GM21381 (cell line): ENCODE measurements around the gene MAP3K2.
A peak's percentile ranks its signal among the peaks of the same experiment; 100 is the strongest.
"Not testable (repeated sequence)": the region's sequence is repeated elsewhere in the genome, so short reads cannot be mapped to it uniquely, and the experiment has no call there.

Experiments used
- ATAC-seq: cut with Tn5 transposase; IDR thresholded peaks from one replicate; pipeline ENCODE4 v1.9.1; 2021; ENCODE audit warnings: mild to moderate bottlenecking, moderate library complexity; ENCODE audit not compliant: unreplicated experiment

Gene MAP3K2

DNA sequence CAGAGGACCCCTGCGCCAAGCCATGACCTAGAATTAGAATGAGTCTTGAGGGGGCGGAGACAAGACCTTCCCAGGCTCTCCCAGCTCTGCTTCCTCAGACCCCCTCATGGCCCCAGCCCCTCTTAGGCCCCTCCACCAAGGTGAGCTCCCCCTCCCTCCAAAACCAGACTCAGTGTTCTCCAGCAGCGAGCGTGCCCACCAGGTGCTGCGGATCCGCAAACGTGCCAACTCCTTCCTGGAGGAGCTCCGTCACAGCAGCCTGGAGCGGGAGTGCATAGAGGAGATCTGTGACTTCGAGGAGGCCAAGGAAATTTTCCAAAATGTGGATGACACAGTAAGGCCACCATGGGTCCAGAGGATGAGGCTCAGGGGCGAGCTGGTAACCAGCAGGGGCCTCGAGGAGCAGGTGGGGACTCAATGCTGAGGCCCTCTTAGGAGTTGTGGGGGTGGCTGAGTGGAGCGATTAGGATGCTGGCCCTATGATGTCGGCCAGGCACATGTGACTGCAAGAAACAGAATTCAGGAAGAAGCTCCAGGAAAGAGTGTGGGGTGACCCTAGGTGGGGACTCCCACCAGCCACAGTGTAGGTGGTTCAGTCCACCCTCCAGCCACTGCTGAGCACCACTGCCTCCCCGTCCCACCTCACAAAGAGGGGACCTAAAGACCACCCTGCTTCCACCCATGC is 33.5 kb upstream of the MAP3K2 start:
- ATAC-seq = no peak

DNA sequence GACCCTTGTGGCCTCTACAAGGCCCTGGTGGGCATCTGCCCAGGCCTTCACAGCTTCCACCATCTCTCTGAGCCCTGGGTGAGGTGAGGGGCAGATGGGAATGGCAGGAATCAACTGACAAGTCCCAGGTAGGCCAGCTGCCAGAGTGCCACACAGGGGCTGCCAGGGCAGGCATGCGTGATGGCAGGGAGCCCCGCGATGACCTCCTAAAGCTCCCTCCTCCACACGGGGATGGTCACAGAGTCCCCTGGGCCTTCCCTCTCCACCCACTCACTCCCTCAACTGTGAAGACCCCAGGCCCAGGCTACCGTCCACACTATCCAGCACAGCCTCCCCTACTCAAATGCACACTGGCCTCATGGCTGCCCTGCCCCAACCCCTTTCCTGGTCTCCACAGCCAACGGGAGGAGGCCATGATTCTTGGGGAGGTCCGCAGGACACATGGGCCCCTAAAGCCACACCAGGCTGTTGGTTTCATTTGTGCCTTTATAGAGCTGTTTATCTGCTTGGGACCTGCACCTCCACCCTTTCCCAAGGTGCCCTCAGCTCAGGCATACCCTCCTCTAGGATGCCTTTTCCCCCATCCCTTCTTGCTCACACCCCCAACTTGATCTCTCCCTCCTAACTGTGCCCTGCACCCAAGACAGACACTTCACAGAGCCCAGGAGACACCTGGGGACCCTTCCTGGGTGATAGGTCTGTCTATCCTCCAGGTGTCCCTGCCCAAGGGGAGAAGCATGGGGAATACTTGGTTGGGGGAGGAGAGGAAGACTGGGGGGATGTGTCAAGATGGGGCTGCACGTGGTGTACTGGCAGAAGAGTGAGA is 32.5 kb upstream of the MAP3K2 start:
- no peak for ATAC-seq

DNA sequence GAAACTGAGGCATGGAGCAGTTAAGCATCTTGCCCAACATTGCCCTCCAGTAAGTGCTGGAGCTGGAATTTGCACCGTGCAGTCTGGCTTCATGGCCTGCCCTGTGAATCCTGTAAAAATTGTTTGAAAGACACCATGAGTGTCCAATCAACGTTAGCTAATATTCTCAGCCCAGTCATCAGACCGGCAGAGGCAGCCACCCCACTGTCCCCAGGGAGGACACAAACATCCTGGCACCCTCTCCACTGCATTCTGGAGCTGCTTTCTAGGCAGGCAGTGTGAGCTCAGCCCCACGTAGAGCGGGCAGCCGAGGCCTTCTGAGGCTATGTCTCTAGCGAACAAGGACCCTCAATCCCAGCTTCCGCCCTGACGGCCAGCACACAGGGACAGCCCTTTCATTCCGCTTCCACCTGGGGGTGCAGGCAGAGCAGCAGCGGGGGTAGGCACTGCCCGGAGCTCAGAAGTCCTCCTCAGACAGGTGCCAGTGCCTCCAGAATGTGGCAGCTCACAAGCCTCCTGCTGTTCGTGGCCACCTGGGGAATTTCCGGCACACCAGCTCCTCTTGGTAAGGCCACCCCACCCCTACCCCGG is 31.8 kb upstream of the MAP3K2 start:
- ATAC-seq = no peak

DNA sequence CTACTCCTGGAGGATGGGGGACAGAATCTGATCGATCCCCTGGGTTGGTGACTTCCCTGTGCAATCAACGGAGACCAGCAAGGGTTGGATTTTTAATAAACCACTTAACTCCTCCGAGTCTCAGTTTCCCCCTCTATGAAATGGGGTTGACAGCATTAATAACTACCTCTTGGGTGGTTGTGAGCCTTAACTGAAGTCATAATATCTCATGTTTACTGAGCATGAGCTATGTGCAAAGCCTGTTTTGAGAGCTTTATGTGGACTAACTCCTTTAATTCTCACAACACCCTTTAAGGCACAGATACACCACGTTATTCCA is 31.3 kb upstream of the MAP3K2 start:
- no peak for ATAC-seq

DNA sequence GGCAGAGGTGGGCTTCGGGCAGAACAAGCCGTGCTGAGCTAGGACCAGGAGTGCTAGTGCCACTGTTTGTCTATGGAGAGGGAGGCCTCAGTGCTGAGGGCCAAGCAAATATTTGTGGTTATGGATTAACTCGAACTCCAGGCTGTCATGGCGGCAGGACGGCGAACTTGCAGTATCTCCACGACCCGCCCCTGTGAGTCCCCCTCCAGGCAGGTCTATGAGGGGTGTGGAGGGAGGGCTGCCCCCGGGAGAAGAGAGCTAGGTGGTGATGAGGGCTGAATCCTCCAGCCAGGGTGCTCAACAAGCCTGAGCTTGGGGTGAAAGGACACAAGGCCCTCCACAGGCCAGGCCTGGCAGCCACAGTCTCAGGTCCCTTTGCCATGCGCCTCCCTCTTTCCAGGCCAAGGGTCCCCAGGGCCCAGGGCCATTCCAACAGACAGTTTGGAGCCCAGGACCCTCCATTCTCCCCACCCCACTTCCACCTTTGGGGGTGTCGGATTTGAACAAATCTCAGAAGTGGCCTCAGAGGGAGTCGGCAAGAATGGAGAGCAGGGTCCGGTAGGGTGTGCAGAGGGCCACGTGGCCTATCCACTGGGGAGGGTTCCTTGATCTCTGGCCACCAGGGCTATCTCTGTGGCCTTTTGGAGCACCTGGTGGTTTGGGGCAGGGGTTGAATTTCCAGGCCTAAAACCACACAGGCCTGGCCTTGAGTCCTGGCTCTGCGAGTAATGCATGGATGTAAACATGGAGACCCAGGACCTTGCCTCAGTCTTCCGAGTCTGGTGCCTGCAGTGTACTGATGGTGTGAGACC is 30.7 kb upstream of the MAP3K2 start, which contains the start of gene PROC:
Gene PROC, plus strand, starts transcription at position 128 of the 812 bp plus-strand sequence. CDS start 1,516 bp downstream, outside the sequence.
- no peak for ATAC-seq

DNA sequence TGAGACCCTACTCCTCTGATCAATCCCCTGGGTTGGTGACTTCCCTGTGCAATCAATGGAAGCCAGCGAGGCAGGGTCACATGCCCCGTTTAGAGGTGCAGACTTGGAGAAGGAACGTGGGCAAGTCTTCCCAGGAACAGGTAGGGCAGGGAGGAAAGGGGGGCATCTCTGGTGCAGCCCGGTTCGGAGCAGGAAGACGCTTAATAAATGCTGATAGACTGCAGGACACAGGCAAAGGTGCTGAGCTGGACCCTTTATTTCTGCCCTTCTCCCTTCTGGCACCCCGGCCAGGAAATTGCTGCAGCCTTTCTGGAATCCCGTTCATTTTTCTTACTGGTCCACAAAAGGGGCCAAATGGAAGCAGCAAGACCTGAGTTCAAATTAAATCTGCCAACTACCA is 29.6 kb upstream of the MAP3K2 start:
- ATAC-seq = no peak

DNA sequence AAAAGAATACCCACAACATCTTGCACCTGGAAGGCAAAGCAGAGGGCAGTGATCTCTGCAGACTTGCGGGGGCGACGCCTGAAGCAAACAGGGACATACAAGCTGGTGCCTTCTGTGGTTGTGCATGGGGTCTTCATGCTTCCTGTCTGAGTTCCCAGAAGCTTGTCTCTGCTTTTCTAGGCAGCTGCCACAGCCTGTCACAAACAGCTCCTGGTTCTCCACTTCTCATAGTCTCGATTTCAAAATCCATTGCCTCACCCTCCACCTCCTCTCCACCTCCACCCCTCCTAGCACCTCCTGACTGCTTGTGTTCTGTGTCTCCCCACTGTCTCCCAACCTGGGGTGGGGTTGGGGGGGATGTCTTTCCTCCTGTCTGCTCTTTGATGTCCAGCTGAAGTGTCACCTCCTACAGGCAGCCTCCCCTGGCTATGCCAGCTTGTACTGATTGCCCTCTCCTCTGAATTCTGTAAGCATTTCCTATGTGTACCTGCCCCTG is 28.8 kb upstream of the MAP3K2 start:
- ATAC-seq = no peak

DNA sequence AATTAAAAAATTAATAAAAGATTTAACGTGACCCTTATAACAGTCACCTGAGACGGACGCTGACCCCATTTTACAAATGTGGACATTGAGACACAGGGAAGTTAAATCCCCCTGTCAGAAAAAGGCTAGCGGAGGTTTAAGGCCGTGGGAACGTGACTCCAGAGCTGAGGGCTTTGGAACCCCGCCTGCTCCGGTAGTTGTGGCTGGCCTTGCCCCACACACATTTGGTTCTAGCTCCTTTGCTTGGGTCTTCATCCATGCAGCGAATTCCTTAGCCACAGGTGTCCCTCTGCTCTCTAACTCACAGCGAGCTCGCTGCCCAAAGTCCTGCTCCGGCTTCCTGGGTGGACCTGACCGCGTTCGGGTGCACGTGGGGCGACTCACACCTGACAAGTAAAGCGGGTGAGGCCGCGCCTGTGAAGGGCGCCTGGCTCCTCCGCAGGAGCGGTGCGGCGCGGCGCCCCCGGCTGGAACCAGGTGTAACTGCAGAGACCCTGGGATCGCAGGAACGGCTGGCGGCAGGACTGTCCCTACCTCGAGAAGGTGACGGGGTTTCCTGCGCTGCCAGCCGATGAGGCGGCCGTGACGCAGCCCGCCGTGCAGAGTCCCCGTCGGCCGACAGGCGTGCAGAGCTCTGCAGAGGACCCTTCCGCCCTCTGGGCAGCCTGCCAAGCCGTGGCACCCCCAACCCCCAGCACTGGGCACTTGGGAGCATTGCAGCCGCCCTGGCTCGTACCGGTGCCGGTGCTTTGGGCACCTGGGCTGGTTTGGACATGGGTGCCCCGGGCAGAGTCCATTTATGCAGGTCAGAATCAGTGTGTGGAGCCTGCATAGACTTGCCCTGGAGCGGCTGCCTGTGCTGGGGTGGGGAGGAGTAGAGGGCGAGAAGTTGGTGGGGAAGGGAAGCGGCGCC is 28.1 kb upstream of the MAP3K2 start:
- peak; percentile 79 for ATAC-seq

DNA sequence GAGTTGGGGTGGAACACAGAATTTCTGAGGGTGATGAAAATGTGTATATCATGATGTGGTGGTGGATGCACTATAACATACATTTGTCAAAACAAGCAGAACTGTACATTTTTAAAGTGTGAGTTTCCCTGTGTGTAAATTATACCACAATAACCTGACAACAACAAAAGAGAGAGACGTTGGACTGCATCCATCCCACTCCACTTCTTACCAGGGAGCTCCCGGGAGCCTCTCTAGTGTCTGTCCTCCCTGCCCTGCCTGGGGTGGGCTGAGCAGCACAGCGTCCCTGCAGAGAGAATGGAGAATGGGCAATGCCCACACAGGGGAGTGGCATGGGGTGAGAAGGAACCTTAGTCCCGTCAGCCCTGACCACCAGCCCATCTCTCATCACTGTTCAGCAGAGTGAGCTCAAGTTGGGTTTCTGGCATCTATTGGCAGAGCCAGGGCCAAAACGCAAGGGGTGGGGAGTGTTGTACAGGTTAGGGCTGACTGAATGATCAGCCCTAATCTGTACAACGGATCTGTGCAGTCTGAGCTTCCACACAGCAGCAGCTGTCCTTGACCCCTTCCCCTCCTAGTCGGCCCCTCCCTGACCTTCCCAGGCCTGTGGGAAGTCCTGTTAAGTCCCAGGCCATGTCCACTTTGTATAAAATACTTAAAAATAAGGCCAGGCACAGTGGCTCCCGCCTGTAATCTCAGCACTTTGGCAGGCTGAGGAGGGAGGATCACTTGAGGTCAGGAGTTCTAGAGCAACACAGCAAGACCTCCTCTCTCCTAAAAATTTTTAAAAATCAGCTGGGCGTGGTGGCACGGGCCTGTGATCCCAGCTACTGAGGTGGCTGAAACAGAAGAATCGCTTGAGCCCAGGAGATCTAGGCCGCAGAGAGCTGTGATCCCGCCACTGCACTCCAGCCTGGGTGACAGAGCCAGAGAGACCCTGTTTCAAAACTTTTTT is 27.1 kb upstream of the MAP3K2 start:
- ATAC-seq = no peak

DNA sequence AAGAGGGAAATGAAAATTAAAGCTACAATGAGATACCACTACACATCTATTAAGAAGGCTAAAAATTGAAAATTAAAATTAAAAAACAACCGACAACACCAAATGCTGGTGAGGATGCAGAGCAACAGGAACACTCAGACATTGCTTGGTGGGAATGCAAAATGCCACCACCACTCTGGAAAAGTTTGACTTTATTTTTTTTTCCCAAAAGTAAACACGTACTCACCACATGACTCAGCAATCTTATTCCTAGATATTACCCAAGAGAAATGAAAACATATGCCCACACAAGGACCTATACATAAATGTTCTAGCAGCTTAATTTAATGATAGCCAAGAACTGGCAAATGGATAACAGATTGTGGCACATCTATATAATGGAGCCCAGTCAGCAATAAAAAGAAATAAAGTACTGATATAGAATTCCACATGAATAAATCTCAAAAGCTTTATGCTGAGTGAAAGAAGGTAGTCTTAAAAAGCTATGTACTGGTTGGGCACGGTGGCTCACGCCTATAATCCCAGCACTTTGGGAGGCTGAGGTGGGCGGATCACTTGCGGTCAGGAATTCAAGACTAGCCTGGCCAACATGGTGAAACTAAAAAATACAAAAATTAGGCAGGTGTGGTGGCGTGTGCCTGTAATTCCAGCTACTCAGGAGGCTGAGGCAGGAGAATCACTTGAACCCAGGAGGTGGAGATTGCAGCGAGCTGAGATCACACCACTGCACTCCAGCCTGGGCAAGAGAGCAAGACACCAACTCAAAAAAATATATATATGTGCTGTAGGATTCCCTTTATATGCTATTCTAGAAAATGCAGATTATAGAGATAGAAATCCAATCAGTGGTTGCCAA is 26.2 kb upstream of the MAP3K2 start:
- ATAC-seq = no peak

DNA sequence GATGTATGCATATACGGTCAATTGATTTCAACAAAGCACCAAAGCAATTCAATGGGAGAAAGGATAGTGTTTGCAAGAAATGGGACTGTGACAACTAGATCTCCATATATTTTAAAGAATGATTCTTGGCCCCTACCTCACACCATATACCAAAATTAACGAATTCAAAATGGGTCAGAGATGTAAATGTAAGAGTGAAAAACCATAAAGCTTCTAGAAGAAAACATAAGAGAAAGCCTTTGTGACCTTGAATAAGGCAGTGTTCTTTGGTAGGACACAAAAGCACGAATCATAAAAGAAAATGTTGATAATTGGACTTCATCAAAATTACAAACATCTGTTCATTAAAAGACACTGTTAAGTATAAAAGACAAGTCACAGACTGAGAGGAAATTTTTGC is 25.4 kb upstream of the MAP3K2 start:
- ATAC-seq = no peak

DNA sequence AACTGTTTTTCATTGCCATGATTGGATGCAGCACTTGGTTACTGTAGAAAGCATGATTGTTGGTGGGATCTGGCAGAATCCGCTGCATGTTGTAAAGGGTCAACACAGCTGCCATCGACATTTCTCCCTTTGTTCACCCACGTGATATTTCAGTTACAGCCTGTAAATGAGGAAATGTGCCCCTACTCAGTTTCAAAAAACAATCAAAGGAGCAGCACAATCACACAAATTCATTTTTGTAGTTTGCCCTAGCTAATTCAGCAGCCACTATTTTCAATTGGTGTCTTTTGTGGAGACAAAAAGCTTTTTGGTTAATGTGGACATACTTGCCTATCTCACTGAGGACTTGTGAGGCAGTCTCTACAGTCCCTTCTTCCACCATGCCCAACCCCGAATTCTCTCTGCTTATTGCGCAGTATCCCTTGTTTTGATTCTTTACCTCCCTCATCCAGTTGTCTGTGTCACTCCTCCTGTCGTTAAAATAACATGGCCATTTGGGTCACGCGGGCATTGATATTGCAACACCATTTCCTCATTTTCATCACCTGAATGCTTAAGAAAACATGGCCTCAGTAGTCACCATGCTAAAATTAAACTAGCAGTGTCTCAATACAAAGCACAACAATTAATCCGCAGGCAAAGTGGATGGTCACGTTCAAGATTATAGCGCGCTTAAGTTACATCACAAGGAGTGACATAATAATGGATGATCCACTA is 24.0 kb upstream of the MAP3K2 start:
- ATAC-seq = no peak

DNA sequence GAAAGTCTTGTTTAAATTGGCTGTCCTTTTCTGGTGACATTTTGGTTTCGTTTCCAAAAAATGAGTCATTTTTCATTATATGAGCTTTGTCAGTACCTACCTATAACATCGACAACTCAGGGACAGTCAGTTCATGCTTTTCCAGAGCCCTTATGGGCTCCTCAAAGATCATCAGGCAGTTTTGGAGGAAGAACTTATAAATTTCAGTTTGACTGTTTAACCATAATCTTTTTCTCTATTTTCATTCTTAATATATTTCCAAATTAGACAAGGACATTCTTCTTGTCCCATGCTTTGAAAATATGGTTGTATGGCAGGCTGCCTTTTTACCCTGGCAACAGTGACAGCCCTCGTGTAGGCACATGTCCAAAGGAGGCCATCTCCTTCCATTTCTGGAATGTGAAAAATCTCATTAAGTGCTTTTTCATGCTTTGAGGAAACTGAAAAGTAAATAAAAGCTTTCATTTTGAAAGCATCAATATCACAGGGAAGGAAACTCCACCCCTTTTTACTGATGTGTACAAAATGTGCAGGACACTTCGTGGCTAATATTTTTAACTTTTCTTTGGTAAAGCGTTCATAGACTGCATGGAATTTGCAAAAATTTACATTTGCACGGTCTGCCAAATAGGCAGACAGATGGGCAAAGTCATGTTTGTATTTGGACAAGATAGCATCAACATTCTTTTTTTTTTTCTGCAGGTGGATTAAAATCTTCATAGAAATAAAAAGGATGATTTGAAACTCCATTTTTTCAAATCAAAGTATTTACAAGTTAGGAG is 23.3 kb upstream of the MAP3K2 start:
- ATAC-seq = peak; percentile 46

DNA sequence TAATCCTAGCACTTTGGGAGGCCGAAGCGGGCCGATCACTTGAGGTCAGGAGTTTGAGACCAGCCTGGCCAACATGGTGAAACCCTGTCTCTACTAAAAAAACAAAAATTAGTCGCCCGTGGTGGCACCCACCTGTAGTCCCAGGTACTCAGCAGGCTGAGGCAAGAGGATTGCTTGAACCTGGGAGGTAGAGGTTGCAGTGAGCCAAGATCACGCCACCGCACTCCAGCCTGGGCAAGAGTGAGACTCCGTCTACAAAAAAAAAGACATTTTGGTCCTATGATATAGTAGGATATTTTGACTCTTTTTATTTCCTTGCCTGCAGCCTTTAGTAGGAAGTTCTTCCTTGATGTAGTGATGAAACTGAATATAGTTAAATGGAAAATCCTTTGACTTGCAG is 21.9 kb upstream of the MAP3K2 start:
- not testable (repeated sequence) for ATAC-seq

DNA sequence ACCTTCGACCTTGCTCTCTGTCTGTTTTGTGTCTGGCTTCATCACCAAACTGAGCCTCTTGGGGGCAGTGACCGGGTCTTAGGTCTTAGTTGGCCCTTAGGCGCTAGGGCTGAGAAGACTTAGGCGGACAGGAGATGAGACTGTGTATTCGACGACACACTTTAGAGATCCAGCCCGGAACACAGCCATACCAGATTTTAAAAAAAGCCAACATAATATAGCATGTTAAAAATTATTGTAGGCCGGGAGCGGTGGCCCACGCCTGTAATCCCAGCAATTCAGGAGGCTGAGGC is 21.0 kb upstream of the MAP3K2 start:
- ATAC-seq = no peak

DNA sequence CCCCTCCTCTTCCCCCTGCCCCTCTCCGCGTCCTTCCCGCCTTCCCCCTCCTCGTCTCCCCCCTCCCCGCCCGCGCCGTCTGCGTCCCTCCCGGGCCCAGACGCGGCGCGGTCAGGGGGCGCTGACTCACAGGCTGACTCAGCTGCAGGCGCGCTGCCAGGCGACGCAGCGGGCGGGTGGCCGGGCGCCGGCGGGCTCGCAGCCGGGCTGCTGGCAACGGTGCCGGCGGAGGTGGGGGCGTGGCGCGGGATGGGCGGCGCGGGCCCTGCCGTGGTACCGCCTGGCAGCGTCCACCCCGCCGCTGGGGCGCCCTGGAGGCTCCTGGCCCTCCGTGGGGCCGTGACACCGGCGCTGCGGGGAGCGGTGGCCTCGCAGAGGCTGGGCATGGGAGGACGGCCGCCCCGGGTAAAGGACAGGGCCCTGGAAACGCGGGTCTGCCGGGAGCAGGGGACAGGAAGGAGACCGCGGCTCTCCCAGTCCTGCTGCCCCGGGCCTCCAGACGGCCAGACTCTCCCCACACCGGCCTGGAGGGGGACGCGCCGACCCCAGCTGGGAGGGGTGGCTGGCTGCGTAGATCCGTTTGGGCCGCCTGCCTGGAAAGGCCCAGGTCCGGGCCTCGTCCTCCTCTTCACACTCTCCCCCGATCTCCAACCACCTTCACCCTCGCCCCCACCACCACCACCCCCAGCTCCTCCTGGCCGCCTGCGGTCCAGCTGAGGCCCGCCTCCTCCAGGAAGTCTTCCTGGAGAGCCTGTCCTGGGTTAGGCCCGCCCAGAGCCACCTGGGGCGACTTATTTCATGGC is 20.4 kb upstream of the MAP3K2 start:
- ATAC-seq = peak; percentile 70
